Neutrophil (primary cell): ENCODE results near the gene MAPK1IP1L.

ENCODE experiments used
- H3K27ac ChIP-seq: fragments of 200-600 bp; sonication (generic); 2 replicates; pipeline ENCODE4 v1.5.1; 2016; ENCODE audit warnings: mild to moderate bottlenecking, moderate library complexity
- H3K27me3 ChIP-seq: fragments of 200-600 bp; sonication (generic); 2 replicates; pipeline ENCODE4 v1.6.0; 2016; ENCODE audit warnings: mild to moderate bottlenecking
- H3K36me3 ChIP-seq: fragments of 200-600 bp; sonication (generic); 2 replicates; pipeline ENCODE4 v1.5.1; 2017
- H3K4me1 ChIP-seq, 2 experiments: fragments of 200-600 bp in 1 of 2; sonication (generic) in 1 of 2; 1 replicate in 1 of 2; 2 replicates in 1 of 2; pipeline versions ENCODE4 v1.5.1 to v1.6.1; 2013 to 2016; ENCODE audit warnings: low read depth in 1 of 2, low read length in 1 of 2, mild to moderate bottlenecking in 1 of 2, moderate library complexity in 1 of 2; ENCODE audit not compliant: control insufficient read depth in 1 of 2, insufficient read depth in 1 of 2
- H3K4me3 ChIP-seq, 2 experiments: fragments of 200-600 bp in 1 of 2; sonication (generic) in 1 of 2; 1 replicate in 1 of 2; 2 replicates in 1 of 2; pipeline ENCODE4 v1.5.1; 2013 to 2016; ENCODE audit warnings: low read depth in 1 of 2, low read length in 1 of 2, mild to moderate bottlenecking in 1 of 2, moderate library complexity in 1 of 2
- H3K9me3 ChIP-seq: fragments of 200-600 bp; sonication (generic); 2 replicates; pipeline ENCODE4 v1.5.1; 2016
- CTCF ChIP-seq: fragments of 200-600 bp; sonication (generic); IDR thresholded peaks from 2 replicates; pipeline ENCODE4 v1.5.1; 2016; ENCODE audit warnings: antibody characterized with exemption

MAPK1IP1L gene

GRCh38 chr14:55066223-55066622 lies 14.8 kb downstream of the MAPK1IP1L start:
- Histone ChIP-seq H3K4me1 (no peaks in the 10 kb centered on the region), H3K27ac (no peak overlapping the region)
- TF ChIP-seq CTCF = no peak

GRCh38 chr14:55070981-55071411 lies 19.5 kb downstream of the MAPK1IP1L start:
- Histone ChIP-seq H3K27ac (no peak overlapping the region), H3K4me1 (peaks cover 0 to 3% of the 10 kb centered on the region in 2 experiments), H3K27me3 (peaks cover 16% of the 10 kb centered on the region), H3K36me3 (peaks cover 20% of the 10 kb centered on the region), H3K4me3 (no peak overlapping the region), H3K9me3 (no peaks in the 10 kb centered on the region)
- no peak for TF ChIP-seq CTCF

More at GRCh38 chr14:55066223-55066622, 14.8 kb downstream of the MAPK1IP1L start:
- Histone ChIP-seq H3K4me3 (no peak overlapping the region), H3K36me3 (peaks cover 55% of the 10 kb centered on the region), H3K9me3 (no peaks in the 10 kb centered on the region), H3K27me3 (peaks cover under 1% of the 10 kb centered on the region)

- Histone ChIP-seq H3K4me3 (no peak overlapping the region), H3K27ac (no peak overlapping the region), H3K36me3 (peaks cover 14% of the 10 kb centered on the region), H3K4me1 (peaks cover 0 to 3% of the 10 kb centered on the region in 2 experiments), H3K27me3 (peaks cover 16% of the 10 kb centered on the region), H3K9me3 (no peaks in the 10 kb centered on the region)
- TF ChIP-seq CTCF = no peak
Measured at GRCh38 chr14:55071870-55072640, 20.6 kb downstream of the MAPK1IP1L start.

- Histone ChIP-seq H3K27me3 (peaks cover 16% of the 10 kb centered on the region), H3K36me3 (no peaks in the 10 kb centered on the region), H3K4me3 (no peak overlapping the region), H3K9me3 (no peaks in the 10 kb centered on the region), H3K27ac (no peak overlapping the region), H3K4me1 (peaks cover 0 to 3% of the 10 kb centered on the region in 2 experiments)
- TF ChIP-seq CTCF = no peak
Measured at GRCh38 chr14:55073856-55074255, 22.4 kb downstream of the MAPK1IP1L start.

GRCh38 chr14:55074662-55075061 lies 23.2 kb downstream of the MAPK1IP1L start:
- Histone ChIP-seq H3K4me1 (peaks cover 0 to 3% of the 10 kb centered on the region in 2 experiments), H3K27ac (no peak overlapping the region)

More at GRCh38 chr14:55074662-55075061, 23.2 kb downstream of the MAPK1IP1L start:
- TF ChIP-seq CTCF = no peak
- H3K27me3 ChIP-seq = peaks cover 16% of the 10 kb centered on the region
- H3K9me3 ChIP-seq = no peaks in the 10 kb centered on the region
- no peak overlapping the region for H3K4me3 ChIP-seq
- H3K36me3 ChIP-seq = no peaks in the 10 kb centered on the region
